ENCODE measurements around the gene HTATSF1.
A peak's percentile ranks its signal among the peaks of the same experiment; 100 is the strongest.

The HTATSF1 gene, protein sequence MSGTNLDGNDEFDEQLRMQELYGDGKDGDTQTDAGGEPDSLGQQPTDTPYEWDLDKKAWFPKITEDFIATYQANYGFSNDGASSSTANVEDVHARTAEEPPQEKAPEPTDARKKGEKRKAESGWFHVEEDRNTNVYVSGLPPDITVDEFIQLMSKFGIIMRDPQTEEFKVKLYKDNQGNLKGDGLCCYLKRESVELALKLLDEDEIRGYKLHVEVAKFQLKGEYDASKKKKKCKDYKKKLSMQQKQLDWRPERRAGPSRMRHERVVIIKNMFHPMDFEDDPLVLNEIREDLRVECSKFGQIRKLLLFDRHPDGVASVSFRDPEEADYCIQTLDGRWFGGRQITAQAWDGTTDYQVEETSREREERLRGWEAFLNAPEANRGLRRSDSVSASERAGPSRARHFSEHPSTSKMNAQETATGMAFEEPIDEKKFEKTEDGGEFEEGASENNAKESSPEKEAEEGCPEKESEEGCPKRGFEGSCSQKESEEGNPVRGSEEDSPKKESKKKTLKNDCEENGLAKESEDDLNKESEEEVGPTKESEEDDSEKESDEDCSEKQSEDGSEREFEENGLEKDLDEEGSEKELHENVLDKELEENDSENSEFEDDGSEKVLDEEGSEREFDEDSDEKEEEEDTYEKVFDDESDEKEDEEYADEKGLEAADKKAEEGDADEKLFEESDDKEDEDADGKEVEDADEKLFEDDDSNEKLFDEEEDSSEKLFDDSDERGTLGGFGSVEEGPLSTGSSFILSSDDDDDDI

GRCh38 chrX:136497556-136498052, at the start of gene HTATSF1:
HTATSF1 (plus strand) TSS chrX:136497592; CDS start chrX:136497685, 93 bp downstream.
- no peak for DNase-seq (ENCODE audit: low spot score)

DNA sequence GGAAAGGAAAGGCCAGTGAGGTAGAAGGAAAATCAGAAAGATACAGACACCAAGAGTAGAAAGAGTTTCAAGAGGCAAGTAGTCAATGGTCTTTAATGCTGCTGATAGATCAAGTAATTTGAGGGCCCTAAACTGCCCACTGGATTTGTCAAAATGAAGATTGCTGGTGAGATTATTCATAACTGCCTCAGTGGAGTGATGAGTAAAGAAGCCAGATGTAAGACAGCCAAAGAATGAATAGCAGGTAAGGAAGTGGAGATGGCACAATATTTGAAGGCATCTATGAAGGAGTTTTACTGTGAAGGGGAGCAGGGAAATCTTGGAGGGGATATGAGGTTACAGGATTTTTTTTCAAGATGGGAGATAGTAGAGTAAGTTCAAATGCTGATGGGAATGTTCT, 49.4 kb upstream of the HTATSF1 start:
- DNase-seq (ENCODE audit: low spot score), result no peak

- peak; percentile 10 for DNase-seq (ENCODE audit: low spot score)
These were observed 47.2 kb upstream of the HTATSF1 start for GRCh38 chrX:136450050-136450830.

GRCh38 chrX:136452614-136453013, 44.8 kb upstream of the HTATSF1 start:
- no peak for DNase-seq (ENCODE audit: low spot score)

DNA sequence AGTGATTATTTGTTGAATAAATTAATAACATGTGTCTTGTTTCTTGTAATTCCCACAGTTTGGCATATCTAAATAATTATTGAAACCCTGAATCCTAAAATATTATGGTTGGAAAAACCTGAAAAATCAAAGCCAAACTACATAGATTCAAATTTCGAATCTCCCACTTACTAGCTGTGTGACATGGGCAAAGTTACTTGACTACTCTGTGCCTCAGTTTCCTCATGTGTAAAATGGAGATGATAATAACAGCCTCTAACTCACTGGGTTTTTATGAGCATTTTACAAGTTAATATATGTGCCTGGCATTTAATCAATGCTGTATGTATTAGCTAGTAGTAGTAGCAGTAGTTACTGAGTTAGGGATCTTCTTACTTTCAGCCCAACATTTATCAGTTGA, 44.3 kb upstream of the HTATSF1 start:
- DNase-seq (ENCODE audit: low spot score), result no peak

- DNase-seq (ENCODE audit: low spot score), result no peak
These were observed 43.6 kb upstream of the HTATSF1 start for GRCh38 chrX:136453771-136454170.

GRCh38 chrX:136456133-136456532, 41.3 kb upstream of the HTATSF1 start:
- no peak for DNase-seq (ENCODE audit: low spot score)

- DNase-seq (ENCODE audit: low spot score), result no peak
These were observed 40.0 kb upstream of the HTATSF1 start for GRCh38 chrX:136457303-136457917.

DNA sequence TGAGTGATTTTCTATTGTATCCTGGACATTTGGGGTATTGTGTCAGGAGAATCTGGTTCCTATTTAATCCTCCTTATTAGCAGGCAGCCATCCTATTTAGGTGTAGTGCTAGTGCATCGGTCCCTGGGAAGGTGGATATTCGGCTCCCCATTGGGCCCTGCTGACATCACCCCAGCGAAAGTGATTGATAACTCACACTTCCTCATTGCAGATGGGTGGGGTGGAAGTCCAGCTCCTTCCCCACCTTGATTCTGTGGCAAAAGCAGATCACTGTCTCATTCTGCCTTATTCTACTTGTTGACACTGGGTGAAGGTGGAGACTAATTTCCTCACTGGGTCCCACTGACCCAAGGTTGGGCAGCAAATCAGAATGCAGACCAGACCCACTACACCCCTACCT, 32.8 kb upstream of the HTATSF1 start:
- no peak for DNase-seq (ENCODE audit: low spot score)

DNA sequence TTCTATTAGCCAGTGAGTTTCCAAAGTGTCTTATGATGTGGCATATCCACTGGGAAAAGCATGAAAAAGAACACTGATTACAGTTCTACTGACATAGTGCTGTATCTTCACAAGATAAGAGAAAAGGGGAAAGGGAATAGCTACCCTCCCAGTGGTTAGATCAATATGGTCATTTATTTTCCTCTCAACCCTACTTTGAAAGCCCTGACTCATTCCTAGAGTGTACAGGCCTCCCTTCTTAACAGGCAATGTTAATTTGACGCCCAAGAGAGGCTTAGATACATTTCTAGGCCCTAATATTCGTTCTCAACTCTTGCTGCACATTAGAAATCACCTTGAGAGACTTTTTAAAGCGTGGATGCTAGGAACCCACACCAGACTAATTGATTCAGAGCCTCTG, 30.1 kb upstream of the HTATSF1 start:
- no peak for DNase-seq (ENCODE audit: low spot score)

- DNase-seq (ENCODE audit: low spot score), result no peak
These were observed 28.8 kb upstream of the HTATSF1 start for GRCh38 chrX:136468391-136469103.

DNA sequence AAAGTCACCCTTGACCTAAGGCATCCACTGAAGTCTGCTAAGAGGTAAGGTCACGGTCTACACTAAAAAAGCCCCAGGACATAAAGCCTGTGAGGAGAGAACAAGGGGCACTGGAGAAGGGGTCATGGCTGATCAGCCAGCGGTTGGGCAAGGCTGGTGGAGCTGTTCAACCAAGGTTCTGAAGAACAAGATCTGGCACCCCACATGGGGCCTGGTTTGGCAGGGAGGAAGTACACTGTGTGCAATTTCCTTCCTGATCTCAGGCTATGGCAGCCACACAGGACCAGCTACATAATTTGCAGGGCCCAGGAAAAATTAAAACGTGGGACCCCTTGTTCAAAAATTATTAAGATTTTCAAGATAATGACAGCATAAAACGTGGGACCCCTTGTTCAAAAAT, 23.7 kb upstream of the HTATSF1 start:
- DNase-seq (ENCODE audit: low spot score), result no peak

- DNase-seq (ENCODE audit: low spot score), result no peak
These were observed 22.2 kb upstream of the HTATSF1 start for GRCh38 chrX:136475236-136475635.

GRCh38 chrX:136476501-136476900, 20.9 kb upstream of the HTATSF1 start:
- DNase-seq (ENCODE audit: low spot score), result no peak

DNA sequence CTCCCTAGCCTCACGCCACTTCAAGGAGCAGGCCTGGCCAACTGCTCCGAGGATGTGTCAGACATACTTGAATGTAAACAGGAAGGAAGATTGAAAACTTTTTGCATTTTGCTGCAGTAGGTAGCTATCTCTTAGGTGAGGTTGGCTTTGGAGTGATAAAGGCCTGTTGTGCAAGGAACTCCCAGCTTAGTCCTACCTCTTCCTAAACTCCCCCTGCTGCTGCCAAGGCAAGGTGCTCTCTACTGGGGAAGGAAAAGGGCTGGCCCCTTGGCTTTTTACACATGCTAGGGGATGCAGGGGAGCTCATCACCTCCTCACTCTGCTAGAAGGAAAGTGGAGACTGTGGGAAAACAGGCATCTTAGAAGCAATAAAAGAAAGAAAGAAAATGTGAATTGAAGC, 20.4 kb upstream of the HTATSF1 start:
- no peak for DNase-seq (ENCODE audit: low spot score)

GRCh38 chrX:136480383-136480782, 17.0 kb upstream of the HTATSF1 start:
- DNase-seq (ENCODE audit: low spot score), result no peak

- DNase-seq (ENCODE audit: low spot score), result no peak
These were observed 9.7 kb upstream of the HTATSF1 start, which contains the start of gene BRS3 for GRCh38 chrX:136487647-136488046. BRS3 (plus strand) TSS chrX:136487947; CDS start chrX:136488115, 168 bp downstream.

DNA sequence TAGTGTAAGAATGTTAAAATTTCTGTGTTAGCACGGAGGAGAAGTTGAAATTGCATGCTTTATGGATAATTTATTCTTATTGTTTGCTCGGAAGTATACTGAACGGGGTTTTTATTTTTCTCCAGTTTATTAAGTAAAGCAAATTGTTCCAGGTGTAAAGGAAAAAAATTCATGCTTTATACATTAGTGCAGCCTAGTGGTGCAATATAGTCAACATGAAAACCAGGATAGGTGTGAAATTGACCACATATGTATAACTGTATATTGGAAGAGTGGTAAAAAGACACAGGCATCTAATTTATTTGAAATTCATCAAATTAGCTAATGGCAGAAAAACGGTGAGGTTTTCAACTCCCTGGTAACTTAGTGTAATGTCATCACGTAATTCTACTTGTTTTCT, 8.7 kb upstream of the HTATSF1 start:
- no peak for DNase-seq (ENCODE audit: low spot score)

GRCh38 chrX:136491832-136492231, 5.6 kb upstream of the HTATSF1 start:
- no peak for DNase-seq (ENCODE audit: low spot score)

- DNase-seq (ENCODE audit: low spot score), result no peak
These were observed 4.4 kb upstream of the HTATSF1 start for GRCh38 chrX:136493011-136493410.

GRCh38 chrX:136495043-136495442, 2.3 kb upstream of the HTATSF1 start:
- no peak for DNase-seq (ENCODE audit: low spot score)

Data from AG08396 (cell line).